Adrenal gland (tissue), 12 donors: ENCODE results near the gene SH2D7. TPM values are rescaled to one million over a fixed set of nuclear protein-coding genes. Genes with fewer than 3 reads are reported as not detected.
A peak's percentile ranks its signal among the peaks of the same experiment; 100 is the strongest.

Experiments
- DNase-seq, 7 donors: peaks; one replicate each; pipeline ENCODE4 v3.0.0-alpha.2; 2019 to 2020
- H3K27ac ChIP-seq, 5 donors: fragments of 200-600 bp; sonication (generic) in 4 of 5; 1 replicate in 3 of 5; 2 replicates in 2 of 5; pipeline versions ENCODE4 v1.5.1 to v1.8.0; 2016 to 2020; ENCODE audit warnings: mild to moderate bottlenecking in 1 of 5
- H3K27me3 ChIP-seq: fragments of 200-600 bp; 2 replicates; pipeline ENCODE4 v1.8.0; 2021
- H3K36me3 ChIP-seq, 2 donors: fragments of 200-600 bp; replicated peaks in 1 of 2; 1 replicate in 1 of 2; 2 replicates in 1 of 2; pipeline versions ENCODE4 v1.5.1 to v1.8.0; 2018 to 2022
- H3K4me1 ChIP-seq, 2 donors: fragments of 200-600 bp; replicated peaks in 1 of 2; 1 replicate in 1 of 2; 2 replicates in 1 of 2; pipeline versions ENCODE4 v1.5.1 to v1.8.0; 2018 to 2021
- H3K4me3 ChIP-seq, 4 donors: fragments of 200-600 bp; sonication (generic) in 3 of 4; one replicate each; pipeline ENCODE4 v1.5.1; 2016 to 2018
- H3K9me3 ChIP-seq, 3 donors: fragments of 200-600 bp; sonication (generic) in 1 of 3; replicated peaks in 1 of 3; 1 replicate in 2 of 3; 2 replicates in 1 of 3; pipeline versions ENCODE4 v1.5.1 to v1.8.0; 2016 to 2021
- CTCF ChIP-seq, 6 experiments: fragments of 450-650 bp in 4 of 6; fragments of 200-600 bp in 2 of 6; sonication (generic) in 1 of 6; IDR thresholded peaks; 1 replicate in 5 of 6; 2 replicates in 1 of 6; pipeline versions ENCODE4 v1.5.1 to v1.8.0; 2016 to 2021; ENCODE audit warnings: antibody characterized with exemption in 6 of 6, mild to moderate bottlenecking in 2 of 6, moderate library complexity in 1 of 6
- POLR2A ChIP-seq, 2 donors: fragments of 450-650 bp; IDR thresholded peaks; one replicate each; pipeline ENCODE4 v1.6.1; 2017; ENCODE audit warnings: antibody characterized with exemption in 2 of 2, mild to moderate bottlenecking in 2 of 2, moderate library complexity in 1 of 2
- WGBS, 4 donors: extraction: QIAGEN DNeasy Blood & Tissue Kit in 2 of 4; methylation state at CpG; one replicate each; pipeline versions ENCODE4 v1.1.5 to v1.1.7; 2013 to 2017; 5-methylcytosine and 5-hydroxymethylcytosine counted together
- intact Hi-C, 2 donors: fragments of 100-400 bp; cut with DNase I; formaldehyde crosslinking; loops; one replicate each; pipeline versions ENCODE4 v1.14.1 to v1.15.0; 2022 to 2023
- polyA plus RNA-seq, 3 donors: library from polyadenylated mRNA; stranded (reverse); fragments of 200-250 nt in 2 of 3; fragments of 350-450 nt in 1 of 3; fragmentation: Illumina TruSeq in 1 of 3; extraction: RNeasy Lipid Tissue Mini Kit (QIAGEN cat#74804) in 1 of 3; gene quantifications; one replicate each; pipeline ENCODE4 v1.2.3, GENCODE V29; 2013 to 2014
- total RNA-seq, 9 donors: library from RNA; depleted of rRNA in 4 of 9; stranded (reverse); fragments of >200 nt in 4 of 9; fragments of 120-200 nt in 1 of 9; fragmentation: NEBNext Ultra II Directional in 1 of 9; extraction: Animal tissue kit (Norgen Biotek cat#: 25700) in 1 of 9; gene quantifications; one replicate each; pipeline versions ENCODE4 v1.1.0 to v1.2.4, GENCODE V29; 2013 to 2023
- donor health status: healthy with polysubstance abuse.
- donor health status: Bipolar disorder and iron deficiency.
- donor health status: DM: yes; HTN: yes; CAD: no.
- donor health status: DM: no; HTN: no; CAD: no.
- donor health status: DM: no; HTN: no; CAD: no.
- donor health status: DM: yes; HTN: yes; CAD: no.

SH2D7 gene
- total and polyA plus RNA-seq, 12 donors = not detected

GRCh38 chr15:78087951-78088772, 4.2 kb upstream of the SH2D7 start:
- no peak for TF ChIP-seq CTCF (IDR thresholded peaks at IDR 0.05)
- no peak overlapping the region for H3K27ac ChIP-seq
- no peaks in the 10 kb centered on the region for H3K27me3 ChIP-seq
- 79 to 84% (median 81%) methylated on average over 12 of the region's 12 CpGs for WGBS, 4 donors
- H3K4me3 ChIP-seq = no peak overlapping the region
- peaks cover 0 to 4% of the 10 kb centered on the region in 2 donors for H3K4me1 ChIP-seq
- intact Hi-C loops = no loop called here
- H3K36me3 ChIP-seq = no peaks in the 10 kb centered on the region
- H3K9me3 ChIP-seq = no peaks in the 10 kb centered on the region
- DNase-seq = peak in 1 of 7 donors; percentile 9

GRCh38 chr15:78088773-78089080, 3.6 kb upstream of the SH2D7 start:
- no peak overlapping the region for H3K4me3 ChIP-seq
- no peaks in the 10 kb centered on the region for H3K9me3 ChIP-seq
- 77 to 86% (median 84%) methylated on average over 3 of the region's 3 CpGs for WGBS, 4 donors
- no peaks in the 10 kb centered on the region for H3K27me3 ChIP-seq
- peaks cover 0 to 4% of the 10 kb centered on the region in 2 donors for H3K4me1 ChIP-seq
- intact Hi-C loops = no loop called here
- DNase-seq = no peak
- TF ChIP-seq POLR2A (IDR thresholded peaks at IDR 0.05) = no peak
- TF ChIP-seq CTCF (IDR thresholded peaks at IDR 0.05) = no peak
- H3K36me3 ChIP-seq = no peaks in the 10 kb centered on the region
- H3K27ac ChIP-seq = no peak overlapping the region

GRCh38 chr15:78090422-78091063, 1.8 kb upstream of the SH2D7 start:
- H3K9me3 ChIP-seq = no peaks in the 10 kb centered on the region
- intact Hi-C loops = no loop called here
- H3K27me3 ChIP-seq = no peaks in the 10 kb centered on the region
- no peak overlapping the region for H3K4me3 ChIP-seq
- no peak for TF ChIP-seq CTCF (IDR thresholded peaks at IDR 0.05)
- TF ChIP-seq POLR2A (IDR thresholded peaks at IDR 0.05) = no peak
- no peaks in the 10 kb centered on the region for H3K36me3 ChIP-seq
- no peak for DNase-seq
- no peaks in the 10 kb centered on the region for H3K4me1 ChIP-seq
- no peak overlapping the region for H3K27ac ChIP-seq
- WGBS, 4 donors = 94 to 99% (median 95%) methylated on average over 3 of the region's 3 CpGs

- Histone ChIP-seq H3K36me3 (no peaks in the 10 kb centered on the region), H3K27me3 (no peaks in the 10 kb centered on the region), H3K4me1 (no peaks in the 10 kb centered on the region), H3K9me3 (no peaks in the 10 kb centered on the region), H3K27ac (no peak overlapping the region), H3K4me3 (no peak overlapping the region)
- intact Hi-C loops = no loop called here
- TF ChIP-seq POLR2A (IDR thresholded peaks at IDR 0.05) (no peak), CTCF (IDR thresholded peaks at IDR 0.05) (no peak)
- WGBS, 4 donors = 62 to 79% (median 70%) methylated on average over 3 to 5 of the region's 5 CpGs
- peak in 1 of 7 donors; percentile 13 for DNase-seq
These were observed 1.1 kb downstream of the SH2D7 start for GRCh38 chr15:78093242-78094020.
